Measurements from ENCODE around the gene MBOAT2. TPM values are rescaled to one million over a fixed set of nuclear protein-coding genes. Genes with fewer than 3 reads are reported as not detected.
"Not testable (repeated sequence)": the region's sequence is repeated elsewhere in the genome, so short reads cannot be mapped to it uniquely, and the experiment has no call there.

MBOAT2 gene
- total and polyA plus RNA-seq, 2 of the 13 experiments (the other 11 are each of a cell fraction or from before 2014, with no cell fraction given): 0.11 to 0.36 TPM

GRCh38 chr2:8902757-8903156, 100.7 kb downstream of the MBOAT2 start:
- H3K36me3 ChIP-seq (replicated peaks in 1 of 2; ENCODE audit: control insufficient read depth in 1 of 2, insufficient read depth in 2 of 2, low read length in 2 of 2); FAIRE-seq; CTCF ChIA-PET (ENCODE audit: low intra/inter-chr PET ratio, low total read pairs); H3K4me2 ChIP-seq (ENCODE audit: low read depth, low read length); ATAC-seq; H3K4me3 ChIP-seq (replicated peaks in 1 of 3; ENCODE audit: insufficient read depth in 1 of 3, low read depth in 2 of 3, low read length in 3 of 3); DNase-seq (ENCODE audit: low spot score); in situ Hi-C loops (cut with HindIII; ENCODE audit: extremely low pct_ligation_motif_present, low pct_unique_long_range_greater_than_20kb); POLR2A ChIA-PET; H3K27ac ChIP-seq (ENCODE audit: extremely low read length, insufficient read depth, low read length); H3K9me3 ChIP-seq (ENCODE audit: low read length); H3K9ac ChIP-seq (ENCODE audit: insufficient read depth, low read depth, low read length); H3K4me1 ChIP-seq (ENCODE audit: insufficient read depth, low read length); H3K79me2 ChIP-seq (ENCODE audit: insufficient read depth, low read length); H2AFZ ChIP-seq (ENCODE audit: low read length); H3K27me3 ChIP-seq (ENCODE audit: control insufficient read depth in 1 of 2, insufficient read depth in 2 of 2, low read length in 2 of 2); BruUV-seq (replicated peaks); H4K20me1 ChIP-seq (ENCODE audit: insufficient read depth, low read length): not testable (repeated sequence)
- intact Hi-C loops (cut with micrococcal nuclease; ENCODE audit: unreplicated experiment): loop anchor here (5.0 to 10.0 kb wide), 2 partner anchors 208 to 1480 kb away; no protein-coding TSS in a partner anchor
- WGBS (ENCODE audit: low lambda C conversion rate): 55% methylated on average over 7 of the region's 7 CpGs
- TF ChIP-seq MAFK (conservative IDR thresholded peaks at IDR 0.05 in 1 of 2, IDR thresholded peaks at IDR 0.05 in 1 of 2; ENCODE audit: low read length in 2 of 2): peak; percentile 57 to 77; a peak in 3 of 4 replicates
- peak; percentile 50 for TF ChIP-seq NFYB (CRISPR knock-in tag; IDR thresholded peaks at IDR 0.05)
- peak; percentile 75 for TF ChIP-seq MAFF (IDR thresholded peaks at IDR 0.05; ENCODE audit: low read depth, low read length)

- FAIRE-seq; in situ Hi-C loops (cut with HindIII; ENCODE audit: extremely low pct_ligation_motif_present, low pct_unique_long_range_greater_than_20kb); H3K79me2 ChIP-seq (ENCODE audit: insufficient read depth, low read length); BruUV-seq (replicated peaks); H3K4me3 ChIP-seq (replicated peaks in 1 of 3; ENCODE audit: insufficient read depth in 1 of 3, low read depth in 2 of 3, low read length in 3 of 3); H3K4me2 ChIP-seq (ENCODE audit: low read depth, low read length); H3K4me1 ChIP-seq (ENCODE audit: insufficient read depth, low read length); H3K27me3 ChIP-seq (ENCODE audit: control insufficient read depth in 1 of 2, insufficient read depth in 2 of 2, low read length in 2 of 2); H3K36me3 ChIP-seq (replicated peaks in 1 of 2; ENCODE audit: control insufficient read depth in 1 of 2, insufficient read depth in 2 of 2, low read length in 2 of 2); POLR2A ChIA-PET; H2AFZ ChIP-seq (ENCODE audit: low read length); intact Hi-C loops (cut with micrococcal nuclease; ENCODE audit: unreplicated experiment); H4K20me1 ChIP-seq (ENCODE audit: insufficient read depth, low read length); DNase-seq (ENCODE audit: low spot score); H3K9ac ChIP-seq (ENCODE audit: insufficient read depth, low read depth, low read length); CTCF ChIA-PET (ENCODE audit: low intra/inter-chr PET ratio, low total read pairs); ATAC-seq; H3K9me3 ChIP-seq (ENCODE audit: low read length); H3K27ac ChIP-seq (ENCODE audit: extremely low read length, insufficient read depth, low read length): not testable (repeated sequence)
- TF ChIP-seq RAD51 (IDR thresholded peaks at IDR 0.05; ENCODE audit: borderline replicate concordance): 0 out of 2 replicates have a peak, but pooled peaks have one; percentile 8
- 0% methylated on average over 1 of the region's 1 CpG for WGBS (ENCODE audit: low lambda C conversion rate)
Measured at GRCh38 chr2:8897206-8897605, 106.3 kb downstream of the MBOAT2 start.

- intact Hi-C loops (cut with micrococcal nuclease; ENCODE audit: unreplicated experiment); H3K9ac ChIP-seq (ENCODE audit: insufficient read depth, low read depth, low read length); BruUV-seq (replicated peaks); H3K4me1 ChIP-seq (ENCODE audit: insufficient read depth, low read length); CTCF ChIA-PET (ENCODE audit: low intra/inter-chr PET ratio, low total read pairs); ATAC-seq; H3K9me3 ChIP-seq (ENCODE audit: low read length); H2AFZ ChIP-seq (ENCODE audit: low read length); H3K27me3 ChIP-seq (ENCODE audit: control insufficient read depth in 1 of 2, insufficient read depth in 2 of 2, low read length in 2 of 2); H3K27ac ChIP-seq (ENCODE audit: extremely low read length, insufficient read depth, low read length); H3K4me3 ChIP-seq (replicated peaks in 1 of 3; ENCODE audit: insufficient read depth in 1 of 3, low read depth in 2 of 3, low read length in 3 of 3); FAIRE-seq; H4K20me1 ChIP-seq (ENCODE audit: insufficient read depth, low read length); H3K4me2 ChIP-seq (ENCODE audit: low read depth, low read length); DNase-seq (ENCODE audit: low spot score); in situ Hi-C loops (cut with HindIII; ENCODE audit: extremely low pct_ligation_motif_present, low pct_unique_long_range_greater_than_20kb); POLR2A ChIA-PET; H3K79me2 ChIP-seq (ENCODE audit: insufficient read depth, low read length); H3K36me3 ChIP-seq (replicated peaks in 1 of 2; ENCODE audit: control insufficient read depth in 1 of 2, insufficient read depth in 2 of 2, low read length in 2 of 2): not testable (repeated sequence)
- 5% methylated on average over 5 of the region's 5 CpGs for WGBS (ENCODE audit: low lambda C conversion rate)
Measured at GRCh38 chr2:8896671-8897070, 106.8 kb downstream of the MBOAT2 start.

Data from HepG2 (cell line).